HG03064 (cell line): Measurements from ENCODE around the gene PIKFYVE.

ENCODE experiments used
- ATAC-seq: cut with Tn5 transposase; IDR thresholded peaks from one replicate; pipeline ENCODE4 v1.9.1; 2021; ENCODE audit warnings: low read depth; ENCODE audit not compliant: unreplicated experiment

Gene PIKFYVE

GRCh38 chr2:208407667-208408066 lies 141.6 kb downstream of the PIKFYVE start:
- no peak for ATAC-seq
